Superior temporal gyrus (tissue), 1 donor: Measurements from ENCODE around the gene SLC8A3.

Experiments used
- DNase-seq: peaks from one replicate; pipeline ENCODE4 v3.0.0-alpha.2; 2016; ENCODE audit errors: extremely low spot score

SLC8A3 gene

DNA sequence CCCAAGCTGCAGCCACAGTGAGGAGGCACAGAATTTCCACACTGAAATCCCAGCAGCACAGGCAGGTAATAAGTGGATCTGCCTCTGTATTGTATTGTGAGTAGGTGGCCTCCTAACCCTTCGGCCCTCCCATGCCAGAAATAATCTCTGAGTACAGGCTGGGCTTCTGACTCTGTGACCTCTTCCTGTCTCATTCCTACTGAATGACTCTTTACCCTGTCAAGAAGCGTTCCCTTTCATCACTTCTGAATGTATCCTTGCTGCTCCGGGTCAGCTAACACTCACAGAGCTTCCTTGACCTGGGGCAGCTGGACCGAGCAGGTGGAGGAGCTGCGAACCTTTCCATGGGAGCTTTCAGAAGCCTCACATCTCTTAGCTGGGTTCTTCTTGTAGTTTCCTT is 119.6 kb downstream of the SLC8A3 start:
- DNase-seq, result no peak

DNA sequence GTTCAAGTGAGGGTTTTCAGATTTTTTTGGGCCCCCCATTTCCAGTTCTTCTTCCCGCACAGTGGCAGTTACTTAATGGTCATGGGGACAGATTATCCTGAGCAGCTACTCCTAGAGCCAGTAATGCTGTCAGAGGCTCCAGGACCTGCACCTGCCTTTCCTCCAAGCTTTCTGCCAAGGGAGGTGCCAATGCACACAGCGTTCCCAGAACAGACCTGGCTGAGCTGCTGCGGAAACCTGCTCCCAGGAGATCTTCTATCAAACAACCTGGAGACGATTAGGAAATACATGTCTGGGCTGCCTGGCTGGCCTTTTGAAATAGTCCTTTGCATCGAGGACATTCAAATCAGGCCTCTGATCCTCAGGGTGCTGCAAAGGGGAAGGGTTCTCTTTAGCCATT is 120.9 kb downstream of the SLC8A3 start:
- no peak for DNase-seq

- no peak for DNase-seq
These were observed 124.5 kb downstream of the SLC8A3 start for GRCh38 chr14:70064136-70064865.

DNA sequence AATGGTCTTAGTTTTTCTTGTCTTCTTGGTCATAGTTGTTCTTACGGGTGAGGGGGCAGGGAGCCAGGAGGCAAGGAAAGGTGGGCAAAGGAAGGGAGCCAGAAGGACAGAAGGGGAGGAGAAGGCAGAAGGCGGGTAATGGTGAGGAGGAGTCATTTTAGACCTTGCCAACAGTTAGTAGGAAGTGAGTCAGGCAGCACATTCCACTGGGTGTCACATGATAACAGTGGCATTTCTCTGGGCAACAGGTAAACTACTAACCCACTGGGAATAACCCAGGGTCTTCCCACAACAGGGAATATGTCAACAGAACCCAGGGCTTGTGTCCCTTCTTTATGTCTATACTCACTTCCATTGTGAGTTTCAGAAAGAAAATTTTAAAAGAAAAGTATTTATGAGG is 127.6 kb downstream of the SLC8A3 start:
- DNase-seq, result no peak

DNA sequence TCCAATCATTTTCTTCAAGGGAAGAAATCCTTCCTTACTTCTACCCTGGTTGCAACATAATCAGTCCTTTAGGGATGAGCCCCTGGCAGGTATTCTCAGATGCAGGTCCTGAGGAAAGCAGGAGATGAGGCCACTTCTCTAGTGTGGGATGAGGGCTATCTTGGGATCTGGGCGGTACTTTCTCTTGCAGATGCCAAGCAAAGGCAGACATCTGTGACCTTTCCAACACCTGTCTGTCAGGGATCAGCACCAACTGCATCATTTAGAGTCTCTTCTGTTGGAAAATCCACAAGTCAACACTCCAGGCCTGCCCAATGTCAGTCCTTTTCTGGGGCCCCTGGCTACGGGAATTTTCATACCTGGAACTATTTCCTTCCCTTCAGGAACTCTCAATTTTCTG is 129.2 kb downstream of the SLC8A3 start:
- DNase-seq, result no peak

DNA sequence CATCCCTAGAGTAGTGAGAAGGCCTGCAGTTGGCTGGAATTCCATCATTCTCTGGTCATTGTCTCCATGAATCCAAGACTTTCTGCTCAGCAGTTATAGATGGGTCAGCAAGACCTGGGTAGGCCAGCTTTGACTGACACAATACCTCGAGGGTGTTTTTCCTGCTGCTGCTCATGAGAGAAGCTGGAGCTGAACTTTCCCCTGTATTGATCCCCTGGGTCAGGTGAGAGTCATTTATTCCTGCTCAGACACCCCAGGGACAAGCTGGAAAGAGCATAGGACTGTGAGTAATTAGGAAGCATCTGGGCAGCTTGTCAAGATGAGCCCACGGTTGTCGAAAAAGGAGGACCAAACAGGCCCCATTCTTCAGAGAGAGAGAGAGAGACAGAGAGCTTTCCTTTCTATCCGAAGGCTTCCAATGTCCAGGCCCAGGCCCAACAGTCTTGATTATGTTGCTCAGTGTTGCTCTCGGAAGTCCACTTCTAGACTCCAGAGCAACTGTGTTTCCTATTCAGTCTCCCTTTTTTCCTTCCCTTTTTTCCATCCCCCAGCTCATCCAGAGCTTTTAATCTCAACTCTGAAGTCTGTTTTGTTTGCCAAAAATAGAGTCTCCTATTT is 131.1 kb downstream of the SLC8A3 start:
- DNase-seq, result no peak

DNA sequence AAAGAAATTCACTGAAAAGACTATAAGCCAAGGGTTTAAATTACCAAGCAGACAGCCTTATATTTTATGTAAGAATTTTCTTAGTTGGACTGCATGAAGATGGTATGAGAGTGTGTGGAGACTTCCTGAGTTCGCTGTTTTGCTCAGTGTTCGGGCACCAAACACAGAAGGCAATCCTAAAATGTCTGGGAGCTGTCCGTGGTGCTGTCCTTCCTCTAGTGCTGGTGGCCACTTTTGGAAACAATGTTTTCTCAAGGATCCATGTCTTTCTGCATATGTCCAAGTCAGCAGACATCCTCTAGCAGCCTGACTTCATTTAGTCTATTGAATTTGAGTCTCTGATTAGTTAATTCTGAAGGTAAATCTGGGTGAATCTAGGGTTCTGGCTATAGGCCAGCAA is 135.8 kb downstream of the SLC8A3 start:
- DNase-seq, result no peak

- no peak for DNase-seq
These were observed 138.6 kb downstream of the SLC8A3 start for GRCh38 chr14:70050136-70050535.

- no peak for DNase-seq
These were observed 139.1 kb downstream of the SLC8A3 start for GRCh38 chr14:70049605-70050004.

GRCh38 chr14:70048313-70048654 is 140.5 kb downstream of the SLC8A3 start:
- no peak for DNase-seq

DNA sequence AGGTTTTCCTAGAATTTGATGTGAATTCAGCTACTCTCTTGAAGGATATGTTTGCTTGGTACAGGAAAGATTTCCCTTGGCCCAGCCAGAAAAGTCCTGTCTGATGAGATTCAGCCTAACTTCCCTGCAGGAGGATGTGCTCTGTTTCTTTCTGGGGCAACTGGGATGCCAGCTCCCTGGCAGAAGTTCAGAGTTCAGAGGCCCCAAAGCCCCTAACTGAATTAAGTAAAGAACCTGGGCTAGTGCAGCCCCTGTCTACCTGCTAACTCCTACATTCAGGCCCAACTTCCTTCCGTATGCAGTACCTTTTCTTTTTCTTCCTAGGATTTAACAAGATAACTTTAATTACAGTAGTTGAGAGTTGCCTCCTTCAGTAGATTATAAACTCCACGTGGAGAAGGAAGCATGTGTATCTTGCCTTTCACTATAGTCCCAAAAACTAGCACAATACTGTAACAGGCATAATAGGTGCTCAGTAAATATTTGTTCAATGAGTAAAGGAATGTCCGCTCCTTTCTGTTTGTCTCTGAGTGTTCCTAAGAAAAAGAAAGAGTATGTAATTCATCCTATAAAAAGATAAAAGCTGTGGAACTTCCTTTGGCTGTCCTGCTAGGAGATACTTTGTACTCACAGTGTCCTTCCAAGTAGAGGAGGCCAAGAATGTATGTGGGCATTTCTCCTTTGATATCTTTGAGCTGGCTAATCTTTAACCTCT is 141.0 kb downstream of the SLC8A3 start:
- no peak for DNase-seq

DNA sequence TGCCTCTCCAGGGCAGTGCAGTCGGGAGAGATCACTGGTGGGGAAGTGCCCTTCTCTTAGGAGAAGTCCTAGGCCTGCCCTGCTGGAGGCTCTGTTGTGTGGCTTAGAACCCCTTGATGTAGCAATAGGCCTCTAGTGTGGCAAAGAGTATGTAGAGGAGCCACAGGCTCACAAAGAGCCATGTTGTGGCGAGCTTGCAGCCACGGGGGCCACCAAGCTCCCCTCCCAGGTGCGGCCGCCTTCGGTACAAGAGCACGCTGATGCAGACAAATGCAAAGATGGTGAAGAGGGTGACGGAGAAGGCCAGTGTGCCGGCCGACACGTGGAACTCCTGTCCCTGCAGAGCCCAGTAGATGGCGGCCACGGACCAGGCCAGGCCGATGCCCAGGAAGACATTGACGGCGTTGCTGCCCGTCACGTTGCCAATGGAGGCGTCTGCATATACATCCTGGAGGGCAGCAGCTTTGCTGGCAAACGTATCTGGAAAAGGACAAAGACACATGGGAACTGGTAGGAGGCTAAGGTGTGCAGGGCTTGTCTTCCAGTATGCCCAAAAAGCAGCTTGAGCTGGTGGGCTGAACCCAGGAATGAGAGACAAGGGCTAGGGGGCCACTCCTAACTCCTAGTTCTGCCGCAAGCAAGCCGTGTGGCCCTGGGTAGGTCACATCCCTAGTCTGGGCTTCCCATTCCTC is 142.8 kb downstream of the SLC8A3 start:
- peak; percentile 74 for DNase-seq

DNA sequence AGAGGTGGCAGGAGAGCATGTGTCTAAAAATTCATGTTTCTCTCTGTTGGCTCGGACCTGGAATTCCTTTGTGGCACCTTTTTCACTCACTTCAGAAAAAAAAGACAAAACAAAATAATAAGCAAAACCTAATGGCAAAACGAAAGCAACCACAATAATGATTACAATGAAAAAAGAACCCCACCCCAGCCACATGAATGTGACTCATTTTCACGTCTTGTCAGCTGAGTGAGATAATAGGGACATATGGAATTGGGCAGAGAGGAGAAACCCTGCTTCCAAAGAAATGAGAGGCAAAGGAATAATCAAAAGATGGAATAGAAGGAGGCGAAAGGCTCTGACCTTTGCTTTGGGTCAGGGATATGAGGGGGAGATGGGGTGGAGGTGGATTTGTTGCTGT is 143.4 kb downstream of the SLC8A3 start:
- DNase-seq, result no peak

DNA sequence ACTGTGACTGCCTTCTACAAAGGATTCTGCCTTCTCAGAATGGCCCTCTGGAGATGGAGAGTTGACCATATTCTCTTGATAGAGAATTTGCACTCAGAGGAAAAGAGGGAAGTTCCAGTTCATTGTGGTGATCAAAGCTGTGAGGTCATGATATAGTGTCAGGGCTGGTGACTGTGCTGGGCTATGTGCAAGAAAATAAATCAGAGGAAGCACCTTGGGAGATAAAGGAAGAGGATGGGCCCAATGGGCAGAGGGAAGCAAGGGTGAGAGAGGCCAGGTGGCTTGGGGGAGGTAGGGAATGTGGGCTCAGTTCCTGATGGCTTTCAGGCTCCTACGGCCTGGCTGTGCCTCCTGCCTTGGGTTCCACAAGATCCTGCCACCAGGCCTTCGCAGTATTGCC is 145.8 kb downstream of the SLC8A3 start:
- DNase-seq, result no peak

DNA sequence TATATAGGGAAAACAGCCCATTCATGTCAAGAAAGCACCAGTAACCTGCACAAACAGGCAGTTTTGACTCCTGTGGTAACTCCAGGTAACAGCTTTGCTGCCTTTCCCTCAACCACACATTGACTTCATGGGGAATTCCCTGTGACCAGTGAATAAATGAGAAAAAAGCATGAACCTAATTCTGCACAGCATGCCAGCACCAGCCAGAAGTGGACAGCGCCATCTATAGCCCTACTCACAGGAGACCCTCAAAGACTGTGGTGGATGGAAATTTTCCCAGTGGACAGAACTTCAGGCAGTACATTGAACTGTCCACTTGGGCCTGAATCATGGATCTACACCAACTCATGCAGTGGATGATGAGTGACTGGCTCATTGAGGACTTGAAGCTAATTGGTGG is 152.1 kb downstream of the SLC8A3 start:
- no peak for DNase-seq

DNA sequence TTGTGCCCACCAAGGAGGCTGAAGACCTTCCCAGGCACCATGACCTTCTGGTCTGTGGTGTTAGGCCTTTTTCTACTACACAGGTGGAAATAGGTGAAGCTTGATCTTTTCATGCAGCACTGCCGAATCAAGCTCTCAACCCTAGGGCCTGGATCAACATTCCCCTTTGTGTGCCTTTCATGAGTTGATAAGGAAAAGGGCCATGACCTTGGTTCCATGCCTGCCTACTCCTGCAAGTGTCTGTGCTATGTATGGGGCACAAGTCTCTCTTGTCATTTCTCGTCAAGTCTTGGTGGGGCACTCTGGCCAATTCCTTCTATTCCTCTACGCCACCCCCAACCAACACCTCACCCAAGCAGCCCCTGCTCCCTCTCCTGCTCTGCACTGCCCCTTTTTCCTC is 154.5 kb downstream of the SLC8A3 start:
- no peak for DNase-seq

GRCh38 chr14:70033561-70033960 is 155.2 kb downstream of the SLC8A3 start:
- no peak for DNase-seq

DNA sequence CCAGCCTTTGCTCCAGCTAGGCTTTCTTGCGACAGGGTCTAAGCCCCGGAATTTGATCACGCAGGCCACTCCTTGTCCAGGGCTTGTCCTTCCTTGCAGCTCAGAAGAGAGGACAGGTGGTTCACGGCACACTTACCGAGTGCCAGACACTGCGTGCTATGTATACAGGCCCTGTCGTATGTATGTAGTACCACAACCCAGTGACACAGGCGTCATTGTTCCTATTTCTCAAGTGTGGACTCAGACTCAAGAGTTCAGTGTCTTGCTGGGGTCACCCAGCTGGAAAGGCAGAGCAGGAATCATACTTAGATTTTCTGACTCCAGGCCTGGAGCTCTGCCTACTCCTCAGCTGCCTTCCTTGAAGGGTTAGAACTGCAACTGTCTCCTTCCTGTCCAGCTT is 155.6 kb downstream of the SLC8A3 start:
- no peak for DNase-seq

GRCh38 chr14:70032447-70032846 is 156.3 kb downstream of the SLC8A3 start:
- DNase-seq, result no peak

- no peak for DNase-seq
These were observed 156.7 kb downstream of the SLC8A3 start for GRCh38 chr14:70032016-70032415.

DNA sequence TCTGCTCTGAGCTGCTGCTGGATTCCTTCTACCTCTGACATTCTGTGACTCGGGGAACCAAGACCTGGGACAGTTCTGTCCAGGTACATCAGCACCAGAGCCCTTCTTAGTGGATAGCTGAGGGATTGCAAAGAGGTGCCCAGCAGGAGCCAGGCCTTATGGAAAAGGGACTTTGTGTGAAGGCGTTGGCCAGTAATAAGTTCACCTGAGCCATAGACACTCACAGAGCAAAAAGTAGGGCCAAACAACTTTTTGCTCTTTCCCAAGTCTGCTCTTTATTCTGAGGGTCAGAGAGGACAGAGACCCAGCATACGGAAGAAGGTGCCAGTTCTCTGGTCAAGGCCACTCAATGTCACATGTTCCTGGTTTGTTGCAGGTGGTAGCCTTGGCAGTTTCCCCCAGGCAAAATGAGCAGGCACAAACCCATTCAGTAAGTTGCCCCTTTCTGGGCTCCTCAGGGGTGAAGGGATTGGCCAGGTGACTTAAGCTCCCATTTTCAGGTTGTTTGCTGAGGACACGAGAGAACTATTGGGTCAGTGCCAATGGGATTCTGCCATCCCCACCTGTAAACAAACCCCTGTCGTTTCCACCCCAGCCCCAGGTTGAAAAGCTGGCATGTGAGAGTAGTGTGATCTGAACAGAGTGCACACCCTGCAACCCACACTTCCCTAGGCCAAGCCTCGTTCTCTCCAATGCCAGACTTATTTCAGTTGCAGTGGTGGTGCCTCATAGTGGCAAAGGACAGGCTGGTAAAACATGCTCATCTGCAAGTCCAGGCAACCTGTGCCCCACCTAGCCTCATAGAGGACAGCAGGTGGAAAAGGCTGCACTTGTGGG is 159.2 kb downstream of the SLC8A3 start:
- DNase-seq, result no peak
